ENCODE results near the gene ABCG1. TPM values are rescaled to one million over a fixed set of nuclear protein-coding genes. Genes with fewer than 3 reads are reported as not detected.
A peak's percentile ranks its signal among the peaks of the same experiment; 100 is the strongest.

Gene ABCG1
- total RNA-seq, 1 experiment from 2014 or later: 4.6 TPM

GRCh38 chr21:42238185-42238934 is 19.4 kb downstream of the ABCG1 start:
- DNase-seq (ENCODE audit: low read depth): no peak
- in situ Hi-C loops (cut with HindIII; ENCODE audit: low pct_unique_long_range_greater_than_20kb, low sequenced_read_pairs): no loop called here

DNA sequence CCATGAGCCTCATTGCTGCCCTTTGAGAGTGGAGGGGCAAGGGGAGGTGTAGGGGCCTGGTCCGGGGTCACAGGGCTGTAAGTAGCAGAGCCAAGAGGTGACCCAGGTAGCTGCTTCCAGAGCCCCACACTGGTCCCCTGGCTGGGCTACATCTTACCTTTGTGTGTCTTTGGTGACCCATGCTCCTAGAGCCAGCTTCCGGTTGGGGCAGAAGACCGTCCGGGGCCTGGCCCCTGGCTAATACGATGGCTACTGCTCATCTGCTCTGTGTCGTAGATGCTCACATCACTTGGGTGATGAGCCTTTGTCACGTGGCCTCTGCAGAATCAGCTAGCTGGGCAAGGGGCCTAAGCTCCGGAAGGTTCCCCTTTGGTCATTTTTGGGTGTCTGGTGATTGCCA is 20.6 kb downstream of the ABCG1 start:
- no peak for DNase-seq (ENCODE audit: low read depth)
- in situ Hi-C loops (cut with HindIII; ENCODE audit: low pct_unique_long_range_greater_than_20kb, low sequenced_read_pairs): no loop called here

DNA sequence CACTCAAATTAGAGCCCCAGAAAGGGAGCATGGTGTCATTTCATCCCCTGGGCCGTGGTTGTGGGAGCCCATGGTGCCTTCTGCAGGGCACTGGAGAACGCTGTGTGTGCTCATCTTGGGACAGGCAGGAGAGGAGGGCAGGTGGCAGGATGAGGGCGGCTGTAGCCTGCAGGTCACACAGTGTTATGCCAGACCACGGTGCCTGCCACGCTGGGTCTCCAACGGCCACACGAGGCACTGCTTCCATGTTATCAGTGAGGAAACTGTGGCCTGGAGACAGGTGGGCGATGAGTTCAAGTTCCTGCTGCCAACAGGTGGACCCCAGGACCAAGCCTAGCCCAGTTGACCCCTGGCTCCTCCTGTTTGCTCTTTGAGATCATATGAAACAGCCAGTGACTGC is 21.0 kb downstream of the ABCG1 start:
- in situ Hi-C loops (cut with HindIII; ENCODE audit: low pct_unique_long_range_greater_than_20kb, low sequenced_read_pairs): no loop called here
- DNase-seq (ENCODE audit: low read depth): no peak

DNA sequence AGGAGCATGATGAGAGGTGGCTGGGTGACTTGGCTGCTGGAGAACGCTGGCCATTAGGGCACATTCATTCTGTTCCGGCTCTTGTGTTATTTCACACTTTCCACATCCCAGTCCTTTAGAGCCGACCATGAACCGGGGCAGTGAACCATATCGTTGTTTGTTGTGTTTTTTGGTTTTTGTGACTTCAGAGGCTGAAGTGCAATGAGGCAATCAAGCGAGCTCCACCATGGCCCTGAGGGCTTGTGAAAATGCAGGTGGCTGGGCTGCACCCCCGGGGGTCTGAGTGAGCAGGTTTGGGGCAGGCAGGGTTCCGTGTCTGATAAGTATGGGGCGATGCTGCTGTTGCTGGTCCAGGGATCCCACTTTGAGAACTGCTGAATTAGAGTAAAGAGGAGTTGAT is 23.7 kb downstream of the ABCG1 start:
- in situ Hi-C loops (cut with HindIII; ENCODE audit: low pct_unique_long_range_greater_than_20kb, low sequenced_read_pairs): no loop called here
- peak; percentile 88 for DNase-seq (ENCODE audit: low read depth)

- no peak for DNase-seq (ENCODE audit: low read depth)
- in situ Hi-C loops (cut with HindIII; ENCODE audit: low pct_unique_long_range_greater_than_20kb, low sequenced_read_pairs): no loop called here
Measured at GRCh38 chr21:42243026-42243425, 24.1 kb downstream of the ABCG1 start.

- DNase-seq (ENCODE audit: low read depth): no peak
- in situ Hi-C loops (cut with HindIII; ENCODE audit: low pct_unique_long_range_greater_than_20kb, low sequenced_read_pairs): no loop called here
Measured at GRCh38 chr21:42245331-42246193, 26.6 kb downstream of the ABCG1 start.

- DNase-seq (ENCODE audit: low read depth): no peak
Measured at GRCh38 chr21:42247716-42248115, 28.8 kb downstream of the ABCG1 start.

GRCh38 chr21:42248241-42248640 is 29.3 kb downstream of the ABCG1 start:
- in situ Hi-C loops (cut with HindIII; ENCODE audit: low pct_unique_long_range_greater_than_20kb, low sequenced_read_pairs): no loop called here
- DNase-seq (ENCODE audit: low read depth): no peak

More at GRCh38 chr21:42247716-42248115, 28.8 kb downstream of the ABCG1 start:
- in situ Hi-C loops (cut with HindIII; ENCODE audit: low pct_unique_long_range_greater_than_20kb, low sequenced_read_pairs): no loop called here

GRCh38 chr21:42248783-42249597 is 30.1 kb downstream of the ABCG1 start:
- in situ Hi-C loops (cut with HindIII; ENCODE audit: low pct_unique_long_range_greater_than_20kb, low sequenced_read_pairs): no loop called here
- DNase-seq (ENCODE audit: low read depth): no peak

GRCh38 chr21:42250422-42251403 is 31.8 kb downstream of the ABCG1 start:
- in situ Hi-C loops (cut with HindIII; ENCODE audit: low pct_unique_long_range_greater_than_20kb, low sequenced_read_pairs): no loop called here
- no peak for DNase-seq (ENCODE audit: low read depth)

- in situ Hi-C loops (cut with HindIII; ENCODE audit: low pct_unique_long_range_greater_than_20kb, low sequenced_read_pairs): no loop called here
- no peak for DNase-seq (ENCODE audit: low read depth)
Measured at GRCh38 chr21:42251654-42252324, 32.8 kb downstream of the ABCG1 start.

GRCh38 chr21:42252325-42252654 is 33.4 kb downstream of the ABCG1 start:
- DNase-seq (ENCODE audit: low read depth): no peak
- in situ Hi-C loops (cut with HindIII; ENCODE audit: low pct_unique_long_range_greater_than_20kb, low sequenced_read_pairs): no loop called here

DNA sequence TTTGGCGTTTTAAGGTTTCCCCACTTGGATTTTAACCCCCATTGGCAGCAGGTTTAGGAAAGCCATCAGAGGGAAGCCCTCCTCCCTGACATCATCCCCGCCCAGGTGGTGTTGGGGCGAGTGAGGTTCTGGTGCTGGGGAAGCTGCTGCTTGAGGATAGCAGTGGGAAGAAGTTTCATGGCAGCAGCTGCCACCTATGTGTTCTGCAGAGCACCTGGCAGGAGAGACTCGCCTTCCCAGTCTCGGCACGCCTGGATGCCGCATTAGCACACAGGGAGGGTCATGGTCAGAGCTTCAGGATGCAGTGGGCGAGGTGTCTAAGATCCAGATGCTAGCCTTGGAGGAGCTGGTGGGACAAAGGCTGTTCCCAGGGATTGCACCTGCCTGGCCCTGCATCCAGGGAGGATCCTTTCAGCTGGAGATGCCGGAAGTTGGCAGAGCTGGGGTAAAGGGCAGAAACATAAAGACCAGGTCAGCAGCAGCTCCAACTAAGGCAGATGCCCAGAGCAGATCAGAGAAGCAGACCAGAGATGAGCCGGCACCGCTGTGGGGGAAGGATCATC is 33.9 kb downstream of the ABCG1 start:
- no peak for DNase-seq (ENCODE audit: low read depth)
- in situ Hi-C loops (cut with HindIII; ENCODE audit: low pct_unique_long_range_greater_than_20kb, low sequenced_read_pairs): no loop called here

DNA sequence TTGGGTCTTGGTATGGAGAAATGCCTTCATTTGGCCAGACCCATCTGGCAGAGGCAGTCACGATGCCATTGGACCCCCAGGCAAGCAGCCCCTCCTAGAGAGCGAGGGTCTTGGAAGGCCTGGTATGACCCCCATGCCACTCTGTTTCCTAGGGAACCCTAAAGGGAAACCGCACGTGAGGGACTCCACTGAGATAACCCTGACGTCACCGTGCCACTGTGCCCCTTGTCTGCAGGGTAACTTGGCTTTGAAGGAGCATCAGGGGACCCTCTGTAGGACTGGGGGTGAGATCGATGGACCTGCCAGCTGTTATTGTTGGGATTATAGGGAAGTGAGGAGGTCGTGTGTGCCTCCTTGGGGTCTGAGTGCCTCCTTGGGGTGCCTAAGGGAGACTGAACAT is 34.5 kb downstream of the ABCG1 start:
- DNase-seq (ENCODE audit: low read depth): no peak
- in situ Hi-C loops (cut with HindIII; ENCODE audit: low pct_unique_long_range_greater_than_20kb, low sequenced_read_pairs): no loop called here

DNA sequence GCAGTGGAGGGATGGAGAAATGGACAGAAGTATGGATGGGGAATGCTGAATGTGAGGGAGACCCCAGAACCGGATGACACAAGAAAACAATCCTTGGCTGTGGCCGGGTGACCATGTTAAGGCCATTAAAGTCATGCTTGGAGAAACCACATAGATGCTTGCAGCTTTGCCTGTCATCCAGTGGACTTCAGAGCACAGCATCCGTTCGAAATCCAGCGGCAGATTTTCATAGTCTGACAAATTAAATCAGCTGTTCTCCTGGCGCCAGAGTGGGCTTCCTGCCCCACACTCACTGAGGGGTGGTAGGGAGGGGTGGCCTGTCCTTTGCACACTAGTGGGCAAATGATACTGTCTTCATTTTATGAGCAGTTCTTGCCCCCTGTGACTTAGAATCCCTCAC is 35.1 kb downstream of the ABCG1 start:
- no peak for DNase-seq (ENCODE audit: low read depth)
- in situ Hi-C loops (cut with HindIII; ENCODE audit: low pct_unique_long_range_greater_than_20kb, low sequenced_read_pairs): no loop called here

DNA sequence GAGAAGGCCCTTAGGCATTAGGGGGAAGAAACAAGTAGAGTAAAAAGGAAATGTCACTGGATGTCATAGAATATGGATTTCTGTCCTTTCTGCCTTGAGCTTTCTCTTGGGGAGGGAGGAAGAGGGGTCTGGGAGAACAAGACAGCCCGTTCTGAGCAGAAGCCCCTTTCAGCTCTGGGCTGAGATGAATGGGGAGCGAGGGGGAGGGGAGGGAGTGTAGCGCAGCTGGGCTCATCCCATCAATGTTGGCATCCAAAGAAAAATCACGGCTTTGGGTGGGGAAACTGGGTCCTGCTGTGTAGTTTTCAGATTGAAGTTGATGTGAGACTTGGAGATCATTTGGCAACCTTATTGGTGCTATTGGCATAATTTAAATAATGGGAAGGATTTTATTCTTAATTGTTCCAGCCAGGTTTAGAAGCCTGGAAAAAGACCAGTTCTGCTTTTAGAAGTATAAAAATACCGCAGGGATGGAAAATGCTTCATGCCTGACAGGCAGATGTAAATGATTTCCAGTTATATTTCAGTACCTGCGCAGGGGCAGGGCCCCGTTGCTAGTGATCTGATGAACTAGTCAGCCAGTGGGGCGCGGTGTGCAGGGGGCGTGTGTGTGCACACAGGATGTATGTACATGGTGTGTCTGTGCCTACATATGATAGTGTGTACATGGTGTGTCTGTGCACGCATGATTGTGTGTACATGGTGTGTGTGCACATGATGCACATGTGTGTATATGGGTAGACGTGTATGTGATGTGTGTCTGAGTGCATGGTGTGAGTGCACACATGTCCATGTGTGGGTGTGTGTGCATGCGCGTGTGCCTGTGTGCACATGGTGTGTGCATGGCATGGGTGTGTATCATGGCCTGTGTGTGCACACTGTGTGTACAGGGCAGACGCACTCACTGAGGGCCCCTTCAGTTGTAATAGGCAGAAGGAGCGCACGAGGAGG is 36.0 kb downstream of the ABCG1 start:
- DNase-seq (ENCODE audit: low read depth): no peak
- in situ Hi-C loops (cut with HindIII; ENCODE audit: low pct_unique_long_range_greater_than_20kb, low sequenced_read_pairs): no loop called here

Data from Caki2 (cell line).